Progenitor cell of endocrine pancreas (in vitro differentiated cells): ENCODE data around the gene KRTAP13-2. TPM values are rescaled to one million over a fixed set of nuclear protein-coding genes. Genes with fewer than 3 reads are reported as not detected.
A peak's percentile ranks its signal among the peaks of the same experiment; 100 is the strongest.

Experiments used
- DNase-seq: peaks from one replicate; pipeline ENCODE4 v3.0.0; 2021; ENCODE audit warnings: low spot score; ENCODE audit not compliant: unreplicated experiment
- H3K27ac Mint-ChIP-seq: 2 replicates; pipeline ENCODE4 v1.8.0; 2021; ENCODE audit warnings: mild to moderate bottlenecking, moderate library complexity, mixed read lengths
- H3K27me3 Mint-ChIP-seq: 2 replicates; pipeline ENCODE4 v1.8.0; 2021; ENCODE audit warnings: mixed read lengths
- H3K36me3 Mint-ChIP-seq: 2 replicates; pipeline ENCODE4 v1.8.0; 2022; ENCODE audit warnings: mixed read lengths; ENCODE audit not compliant: insufficient read depth
- H3K4me1 Mint-ChIP-seq: 2 replicates; pipeline ENCODE4 v1.8.0; 2021; ENCODE audit warnings: low read depth, mixed read lengths
- H3K4me3 Mint-ChIP-seq: 2 replicates; pipeline ENCODE4 v1.8.0; 2021; ENCODE audit warnings: low read depth, mild to moderate bottlenecking, moderate library complexity, mixed read lengths
- H3K9me3 Mint-ChIP-seq: 2 replicates; pipeline ENCODE4 v1.8.0; 2021; ENCODE audit warnings: low read depth, mixed read lengths
- CTCF ChIP-seq: fragments of 200-600 bp; sonication (generic); IDR thresholded peaks from one replicate; pipeline ENCODE4 v1.5.0; 2021; ENCODE audit warnings: antibody characterized with exemption, mild to moderate bottlenecking; ENCODE audit not compliant: unreplicated experiment
- long read RNA-seq: library from polyadenylated mRNA; unstranded; transcript quantifications from one replicate; pipeline ENCODE4 v2.0.0, GENCODE V29; 2020
- total RNA-seq: library from RNA; stranded (reverse); gene quantifications from 2 replicates; pipeline ENCODE4 v1.2.1, GENCODE V29; 2021

KRTAP13-2 gene
- total RNA-seq = not detected in 2 replicates
- long read RNA-seq = 0 reads

GRCh38 chr21:30372139-30372770, at the start of gene KRTAP13-2:
TSS of gene KRTAP13-2 (minus strand) at chr21:30372271. CDS start at chr21:30372213, 58 bp downstream.
- Mint-ChIP-seq H3K9me3 (peaks cover 5% of the 10 kb centered on the region), H3K27ac (no peak within 1 kb of the TSS), H3K27me3 (no peaks in the 10 kb centered on the region), H3K4me1 (no peaks in the 10 kb centered on the region), H3K36me3 (no peaks in the 10 kb centered on the region), H3K4me3 (no peak within 1 kb of the TSS)
- TF ChIP-seq CTCF = no peak
- DNase-seq = no peak

DNA sequence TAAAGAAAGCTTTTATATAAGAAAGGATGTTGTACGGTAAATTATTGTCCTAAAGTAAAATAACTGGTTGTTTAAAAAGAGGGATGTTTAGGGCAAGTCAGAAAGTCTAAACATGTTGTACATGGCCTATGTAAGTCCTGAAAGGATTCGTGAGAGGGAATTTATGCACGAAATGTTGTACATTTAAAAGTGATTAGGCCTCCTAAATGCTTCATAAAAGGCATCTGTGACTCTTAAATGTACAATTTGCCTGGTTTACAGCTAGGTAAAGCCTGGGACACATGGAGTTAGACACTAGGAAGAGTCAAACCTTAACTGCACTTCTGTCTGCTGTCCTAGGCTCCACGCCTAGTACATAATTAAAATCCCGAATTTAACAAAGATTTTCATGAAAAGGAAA, 43.9 kb upstream of the KRTAP13-2 start:
- no peak for TF ChIP-seq CTCF
- no peaks in the 10 kb centered on the region for H3K4me1 Mint-ChIP-seq
- H3K27ac Mint-ChIP-seq = no peak overlapping the region
- no peaks in the 10 kb centered on the region for H3K27me3 Mint-ChIP-seq
- H3K36me3 Mint-ChIP-seq = no peaks in the 10 kb centered on the region
- DNase-seq = no peak
- peaks cover 18% of the 10 kb centered on the region for H3K9me3 Mint-ChIP-seq
- H3K4me3 Mint-ChIP-seq = no peak overlapping the region

DNA sequence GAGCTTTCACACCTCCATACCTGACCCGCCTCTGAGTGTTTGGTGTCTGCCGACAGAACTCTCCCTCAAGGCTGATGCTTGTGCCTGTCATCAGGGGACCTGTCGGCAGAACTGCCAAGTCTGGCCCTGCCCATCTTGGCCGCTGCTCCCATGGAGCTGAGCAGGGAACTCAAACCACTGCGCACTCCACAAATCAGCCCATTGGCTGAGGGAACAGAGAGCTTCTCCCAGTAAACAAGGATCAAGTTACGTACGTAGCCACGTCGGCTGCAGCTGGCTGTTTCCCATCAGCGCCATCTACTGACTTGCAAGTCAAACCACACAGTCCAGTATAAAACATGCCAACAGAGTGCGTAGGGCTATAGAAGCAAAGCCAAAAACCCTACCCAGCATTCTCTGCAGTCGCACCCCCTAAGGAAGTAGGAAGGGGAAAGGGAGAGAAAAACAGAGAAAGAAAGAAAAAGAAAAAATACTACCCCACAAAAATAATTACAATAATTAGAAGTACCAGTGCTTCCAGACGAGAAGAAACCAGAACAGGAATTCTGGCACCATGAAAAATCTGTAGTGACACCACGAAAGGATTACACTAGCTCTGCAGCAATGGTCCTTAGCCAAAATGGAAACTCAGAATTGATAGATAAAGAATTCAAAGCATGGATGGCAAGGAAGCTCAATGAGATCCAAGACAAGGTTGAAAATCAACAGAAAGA, 36.9 kb upstream of the KRTAP13-2 start:
- peak; percentile 70 for TF ChIP-seq CTCF
- peak; percentile 48 for DNase-seq
- peaks cover 2% of the 10 kb centered on the region for H3K4me1 Mint-ChIP-seq
- peaks cover 2% of the 10 kb centered on the region for H3K36me3 Mint-ChIP-seq
- H3K9me3 Mint-ChIP-seq = peaks cover 5% of the 10 kb centered on the region
- H3K27ac Mint-ChIP-seq = peak overlapping the region; percentile 60
- peak overlapping the region; percentile 46 for H3K4me3 Mint-ChIP-seq
- H3K27me3 Mint-ChIP-seq = no peaks in the 10 kb centered on the region

GRCh38 chr21:30395731-30396130, 23.7 kb upstream of the KRTAP13-2 start, which contains the start of gene KRTAP13-1:
TSS of gene KRTAP13-1 (plus strand) at chr21:30396031. CDS start at chr21:30396087, 56 bp downstream.
- H3K27ac Mint-ChIP-seq = no peak within 1 kb of the TSS

More at GRCh38 chr21:30395731-30396130, 23.7 kb upstream of the KRTAP13-2 start, which contains the start of gene KRTAP13-1:
- Mint-ChIP-seq H3K4me1 (no peaks in the 10 kb centered on the region), H3K4me3 (no peak within 1 kb of the TSS), H3K9me3 (peaks cover 2% of the 10 kb centered on the region), H3K36me3 (no peaks in the 10 kb centered on the region), H3K27me3 (no peaks in the 10 kb centered on the region)
- no peak for TF ChIP-seq CTCF
- DNase-seq = no peak
